IMR-90 (cell line): Measurements from ENCODE around the gene CCDC198. TPM values are rescaled to one million over a fixed set of nuclear protein-coding genes. Genes with fewer than 3 reads are reported as not detected.

Experiments used
- ATAC-seq: fragments of 200-7000 bp; cut with Tn5 transposase; 2 replicates; pipeline ENCODE4 v1.9.1; 2020; ENCODE audit warnings: low read depth, mild to moderate bottlenecking, moderate library complexity
- BruUV-seq: library from RNA; stranded (reverse); fragments of 400-500 nt; replicated peaks from 2 replicates; lab custom pipeline; 2021; lab: Mats Ljungman, UMichigan
- CTCF ChIA-PET: fragments of 300-600 bp; formaldehyde crosslinking; extraction: SDS; loops from one replicate; lab custom pipeline; 2021; ENCODE audit warnings: antibody characterized with exemption; lab: Yijun Ruan, JAX
- POLR2A ChIA-PET: fragments of 300-600 bp; sonication (Branson Sonifier 250); formaldehyde crosslinking; loops from one replicate; lab custom pipeline; 2022; ENCODE audit warnings: antibody characterized with exemption; ENCODE audit not compliant: unreplicated experiment; lab: Charles Lee
- DNase-seq: peaks from one replicate; pipeline ENCODE4 v3.0.0; 2013
- H2AFZ ChIP-seq: replicated peaks from 2 replicates; pipeline ENCODE3; 2013; ENCODE audit warnings: low read length, mild to moderate bottlenecking; ENCODE audit not compliant: poor library complexity
- H2AK5ac ChIP-seq: 2 replicates; pipeline ENCODE4 v1.6.1; 2013; ENCODE audit warnings: low read depth, low read length, inconsistent platforms
- H2AK9ac ChIP-seq: replicated peaks from 2 replicates; pipeline ENCODE3; 2013; ENCODE audit warnings: mild to moderate bottlenecking, low read depth, low read length, moderate library complexity; ENCODE audit not compliant: poor library complexity
- H2BK120ac ChIP-seq: 2 replicates; pipeline ENCODE4 v1.6.1; 2013; ENCODE audit warnings: low read depth, low read length, inconsistent platforms
- H2BK15ac ChIP-seq: 3 replicates; pipeline ENCODE4 v1.6.1; 2013; ENCODE audit warnings: low read depth, low read length, inconsistent platforms
- H2BK20ac ChIP-seq: 2 replicates; pipeline ENCODE4 v1.6.1; 2013; ENCODE audit warnings: low read depth, mild to moderate bottlenecking, inconsistent platforms, low read length, moderate library complexity
- H2BK5ac ChIP-seq: 2 replicates; pipeline ENCODE4 v1.6.1; 2013; ENCODE audit warnings: mild to moderate bottlenecking, low read depth, low read length, inconsistent platforms; ENCODE audit not compliant: poor library complexity, severe bottlenecking
- H3K14ac ChIP-seq: replicated peaks from 2 replicates; pipeline ENCODE4 v1.6.1; 2013; ENCODE audit warnings: low read depth, low read length, inconsistent platforms
- H3K18ac ChIP-seq: 2 replicates; pipeline ENCODE4 v1.6.1; 2013; ENCODE audit warnings: low read depth, low read length, control low read depth
- H3K23ac ChIP-seq: 2 replicates; pipeline ENCODE4 v1.6.1; 2013; ENCODE audit warnings: low read depth, low read length, inconsistent platforms
- H3K27ac ChIP-seq: 2 replicates; pipeline ENCODE4 v1.5.1; 2013; ENCODE audit warnings: mild to moderate bottlenecking, control low read depth, low read length; ENCODE audit not compliant: insufficient read depth
- H3K27me3 ChIP-seq: 2 replicates; pipeline ENCODE4 v1.6.1; 2013; ENCODE audit warnings: low read length; ENCODE audit not compliant: control insufficient read depth, insufficient read depth
- H3K36me3 ChIP-seq: 2 replicates; pipeline ENCODE4 v1.6.1; 2013; ENCODE audit warnings: low read length, mixed read lengths; ENCODE audit not compliant: control insufficient read depth, insufficient read depth
- H3K4ac ChIP-seq: 2 replicates; pipeline ENCODE4 v1.6.1; 2013; ENCODE audit warnings: low read depth, low read length, inconsistent platforms
- H3K4me1 ChIP-seq: 2 replicates; pipeline ENCODE4 v1.6.1; 2013; ENCODE audit warnings: low read length, mixed read lengths; ENCODE audit not compliant: control insufficient read depth, insufficient read depth
- H3K4me2 ChIP-seq: 2 replicates; pipeline ENCODE4 v1.6.1; 2013; ENCODE audit warnings: low read depth, mild to moderate bottlenecking, control low read depth, low read length, moderate library complexity
- H3K4me3 ChIP-seq: 2 replicates; pipeline ENCODE4 v1.5.1; 2013; ENCODE audit warnings: low read depth, mild to moderate bottlenecking, control low read depth, low read length, moderate library complexity; ENCODE audit not compliant: insufficient read depth
- H3K56ac ChIP-seq: 2 replicates; pipeline ENCODE4 v1.6.1; 2013; ENCODE audit warnings: low read length, inconsistent platforms; ENCODE audit not compliant: insufficient read depth; ENCODE audit errors: extremely low read depth
- H3K79me1 ChIP-seq, 2 experiments: 2 replicates each; pipeline ENCODE4 v1.6.1; 2013; ENCODE audit warnings: low read length in 2 of 2, inconsistent platforms in 1 of 2, low read depth in 1 of 2
- H3K9ac ChIP-seq: 2 replicates; pipeline ENCODE4 v1.6.1; 2013; ENCODE audit warnings: low read depth, low read length, control low read depth
- H3K9me1 ChIP-seq: 2 replicates; pipeline ENCODE4 v1.6.1; 2013; ENCODE audit warnings: low read length, inconsistent platforms; ENCODE audit not compliant: insufficient read depth
- H3K9me3 ChIP-seq: 2 replicates; pipeline ENCODE4 v1.6.1; 2013; ENCODE audit warnings: low read length; ENCODE audit not compliant: control insufficient read depth, insufficient read depth
- H4K20me1 ChIP-seq: 2 replicates; pipeline ENCODE4 v1.6.1; 2013; ENCODE audit warnings: low read length, inconsistent platforms; ENCODE audit not compliant: insufficient read depth
- H4K5ac ChIP-seq: 2 replicates; pipeline ENCODE4 v1.6.1; 2013; ENCODE audit warnings: mild to moderate bottlenecking, low read depth, low read length, control low read depth
- H4K8ac ChIP-seq, 2 experiments: 2 replicates each; pipeline ENCODE4 v1.6.1; 2013; ENCODE audit warnings: low read depth in 2 of 2, low read length in 2 of 2, control low read depth in 1 of 2, inconsistent platforms in 1 of 2
- H4K91ac ChIP-seq: 2 replicates; pipeline ENCODE4 v1.6.1; 2013; ENCODE audit warnings: low read depth, low read length, inconsistent platforms; ENCODE audit not compliant: insufficient read depth
- BHLHE40 ChIP-seq: fragments of 150-350 bp; IDR thresholded peaks from 2 replicates; pipeline ENCODE4 v1.6.1; 2016; ENCODE audit warnings: mild to moderate bottlenecking, low read depth, low read length
- FOS ChIP-seq: fragments of 150-350 bp; IDR thresholded peaks from 2 replicates; pipeline ENCODE4 v1.6.1; 2016; ENCODE audit warnings: low read depth, low read length
- MAFK ChIP-seq: IDR thresholded peaks from 2 replicates; pipeline ENCODE4 v1.6.1; 2012; ENCODE audit warnings: low read depth, low read length, improper control_type of control experiment
- MAZ ChIP-seq: IDR thresholded peaks from 2 replicates; pipeline ENCODE4 v1.6.1; 2012; ENCODE audit warnings: low read depth, mild to moderate bottlenecking, low read length, improper control_type of control experiment, moderate library complexity, borderline replicate concordance
- MXI1 ChIP-seq: IDR thresholded peaks from 2 replicates; pipeline ENCODE4 v1.6.1; 2012; ENCODE audit warnings: low read depth, mild to moderate bottlenecking, low read length, moderate library complexity, borderline replicate concordance
- NFE2L2 ChIP-seq: fragments of 150-350 bp; IDR thresholded peaks from 2 replicates; pipeline ENCODE4 v1.6.1; 2016; ENCODE audit warnings: low read depth, mild to moderate bottlenecking, low read length
- RAD21 ChIP-seq: IDR thresholded peaks from 2 replicates; pipeline ENCODE4 v1.6.1; 2012; ENCODE audit warnings: low read length, improper control_type of control experiment
- RCOR1 ChIP-seq: IDR thresholded peaks from 2 replicates; pipeline ENCODE4 v1.6.1; 2012; ENCODE audit warnings: mild to moderate bottlenecking, low read length, improper control_type of control experiment; ENCODE audit not compliant: insufficient replicate concordance
- RFX5 ChIP-seq: IDR thresholded peaks from 2 replicates; pipeline ENCODE4 v1.8.0; 2012; ENCODE audit warnings: low read depth, mild to moderate bottlenecking, low read length, moderate library complexity
- SMC3 ChIP-seq: fragments of 150-350 bp; IDR thresholded peaks from 2 replicates; pipeline ENCODE4 v1.6.1; 2016; ENCODE audit warnings: low read depth, mild to moderate bottlenecking, antibody characterized with exemption, low read length, moderate library complexity
- dilution Hi-C: fragments of 300-500 bp; cut with HindIII; formaldehyde crosslinking; loops from one replicate; pipeline ENCODE4 v1.14.3; 2018; ENCODE audit warnings: low sequenced_read_pairs; ENCODE audit not compliant: unreplicated experiment
- in situ Hi-C: fragments of 300-500 bp; cut with MboI; formaldehyde crosslinking; loops from 3 replicates; pipeline ENCODE4 v1.14.3; 2019; ENCODE audit warnings: low sequenced_read_pairs, inconsistent platforms, mixed read lengths
- intact Hi-C: fragments of 100-400 bp; cut with micrococcal nuclease; formaldehyde crosslinking; loops from 2 replicates; pipeline ENCODE4 v1.10.0; 2022
- polyA plus RNA-seq, 3 experiments: library from polyadenylated mRNA; depleted of rRNA; stranded (reverse); fragments of >200 nt; gene quantifications; 2 replicates each; pipeline ENCODE4 v1.2.3, GENCODE V29; 2012; ENCODE audit warnings: low replicate concordance in 1 of 3
- total RNA-seq: library from RNA; depleted of rRNA; stranded (reverse); fragments of >200 nt; gene quantifications from 2 replicates; pipeline ENCODE4 v1.2.3, GENCODE V29; 2012
- TF ChIP-seq, protein P1 (sequence below): fragments of 150-350 bp; IDR thresholded peaks from 2 replicates; pipeline ENCODE4 v1.6.1; 2016; ENCODE audit warnings: low read depth, mild to moderate bottlenecking, low read length, moderate library complexity, borderline replicate concordance
- TF ChIP-seq, protein P2 (sequence below): fragments of 150-350 bp; IDR thresholded peaks from 2 replicates; pipeline ENCODE4 v1.6.1; 2017; ENCODE audit warnings: mild to moderate bottlenecking, antibody characterized with exemption, low read length, low read depth
- TF ChIP-seq, protein P3 (sequence below): conservative IDR thresholded peaks from 2 replicates; pipeline ENCODE4 v1.5.1; 2012; ENCODE audit warnings: mild to moderate bottlenecking, low read depth, low read length, improper control_type of control experiment

Gene CCDC198
- total and polyA plus RNA-seq, 2 of the 4 experiments (the other 2 are of a cell fraction) = not detected

DNA sequence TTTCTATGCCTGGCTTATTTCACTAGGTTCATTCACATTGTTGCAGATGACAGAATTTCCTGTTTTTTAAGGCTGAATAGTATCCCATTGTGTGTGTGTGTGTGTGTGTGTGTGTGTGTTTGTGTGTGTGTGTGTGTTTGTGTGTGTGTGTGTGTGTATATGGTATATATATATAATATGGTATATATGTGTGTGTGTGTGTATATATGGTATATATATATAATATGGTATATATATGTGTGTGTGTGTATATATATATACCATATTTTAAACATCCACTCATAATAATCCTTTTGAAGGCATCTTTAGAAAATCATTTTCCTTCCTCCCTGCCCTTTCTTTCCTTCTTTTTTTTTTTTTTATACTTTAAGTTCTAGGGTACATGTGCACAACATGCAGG is 5.0 kb upstream of the CCDC198 start:
- no peak overlapping the region for H3K4ac ChIP-seq
- H3K4me2 ChIP-seq = no peak overlapping the region
- H2BK5ac ChIP-seq = no peak overlapping the region
- no peaks in the 10 kb centered on the region for H3K79me1 ChIP-seq
- DNase-seq (no peak), ATAC-seq (no peak)
- H3K4me3 ChIP-seq = no peak overlapping the region
- H3K9ac ChIP-seq = no peak overlapping the region
- H3K27ac ChIP-seq = no peak overlapping the region
- H2BK20ac ChIP-seq = no peak overlapping the region
- no peaks in the 10 kb centered on the region for H3K36me3 ChIP-seq
- no peak overlapping the region for H2BK15ac ChIP-seq
- no peaks in the 10 kb centered on the region for H4K20me1 ChIP-seq
- H2AK9ac ChIP-seq = no peak overlapping the region
- no peak for TF ChIP-seq RCOR1
- no peak for TF ChIP-seq NFE2L2
- TF ChIP-seq BHLHE40 = no peak
- no peak for TF ChIP-seq MXI1
- TF ChIP-seq FOS = no peak
- TF ChIP-seq, protein P1, sequence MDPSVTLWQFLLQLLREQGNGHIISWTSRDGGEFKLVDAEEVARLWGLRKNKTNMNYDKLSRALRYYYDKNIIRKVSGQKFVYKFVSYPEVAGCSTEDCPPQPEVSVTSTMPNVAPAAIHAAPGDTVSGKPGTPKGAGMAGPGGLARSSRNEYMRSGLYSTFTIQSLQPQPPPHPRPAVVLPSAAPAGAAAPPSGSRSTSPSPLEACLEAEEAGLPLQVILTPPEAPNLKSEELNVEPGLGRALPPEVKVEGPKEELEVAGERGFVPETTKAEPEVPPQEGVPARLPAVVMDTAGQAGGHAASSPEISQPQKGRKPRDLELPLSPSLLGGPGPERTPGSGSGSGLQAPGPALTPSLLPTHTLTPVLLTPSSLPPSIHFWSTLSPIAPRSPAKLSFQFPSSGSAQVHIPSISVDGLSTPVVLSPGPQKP = no peak
- TF ChIP-seq MAFK = no peak
- TF ChIP-seq, protein P2, sequence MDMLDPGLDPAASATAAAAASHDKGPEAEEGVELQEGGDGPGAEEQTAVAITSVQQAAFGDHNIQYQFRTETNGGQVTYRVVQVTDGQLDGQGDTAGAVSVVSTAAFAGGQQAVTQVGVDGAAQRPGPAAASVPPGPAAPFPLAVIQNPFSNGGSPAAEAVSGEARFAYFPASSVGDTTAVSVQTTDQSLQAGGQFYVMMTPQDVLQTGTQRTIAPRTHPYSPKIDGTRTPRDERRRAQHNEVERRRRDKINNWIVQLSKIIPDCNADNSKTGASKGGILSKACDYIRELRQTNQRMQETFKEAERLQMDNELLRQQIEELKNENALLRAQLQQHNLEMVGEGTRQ = no peak
- TF ChIP-seq, protein P3, sequence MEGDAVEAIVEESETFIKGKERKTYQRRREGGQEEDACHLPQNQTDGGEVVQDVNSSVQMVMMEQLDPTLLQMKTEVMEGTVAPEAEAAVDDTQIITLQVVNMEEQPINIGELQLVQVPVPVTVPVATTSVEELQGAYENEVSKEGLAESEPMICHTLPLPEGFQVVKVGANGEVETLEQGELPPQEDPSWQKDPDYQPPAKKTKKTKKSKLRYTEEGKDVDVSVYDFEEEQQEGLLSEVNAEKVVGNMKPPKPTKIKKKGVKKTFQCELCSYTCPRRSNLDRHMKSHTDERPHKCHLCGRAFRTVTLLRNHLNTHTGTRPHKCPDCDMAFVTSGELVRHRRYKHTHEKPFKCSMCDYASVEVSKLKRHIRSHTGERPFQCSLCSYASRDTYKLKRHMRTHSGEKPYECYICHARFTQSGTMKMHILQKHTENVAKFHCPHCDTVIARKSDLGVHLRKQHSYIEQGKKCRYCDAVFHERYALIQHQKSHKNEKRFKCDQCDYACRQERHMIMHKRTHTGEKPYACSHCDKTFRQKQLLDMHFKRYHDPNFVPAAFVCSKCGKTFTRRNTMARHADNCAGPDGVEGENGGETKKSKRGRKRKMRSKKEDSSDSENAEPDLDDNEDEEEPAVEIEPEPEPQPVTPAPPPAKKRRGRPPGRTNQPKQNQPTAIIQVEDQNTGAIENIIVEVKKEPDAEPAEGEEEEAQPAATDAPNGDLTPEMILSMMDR = no peak
- no peak for TF ChIP-seq RAD21
- no peak for TF ChIP-seq RFX5
- TF ChIP-seq MAZ = no peak
- TF ChIP-seq SMC3 = no peak
- intact Hi-C loops (no loop called here), in situ Hi-C loops (no loop called here), dilution Hi-C loops (no loop called here)
- H4K8ac ChIP-seq = no peak overlapping the region
- H3K23ac ChIP-seq = no peak overlapping the region
- no peak overlapping the region for H3K18ac ChIP-seq
- H4K91ac ChIP-seq = no peak overlapping the region
- no peaks in the 10 kb centered on the region for H3K9me3 ChIP-seq
- H2BK120ac ChIP-seq = no peak overlapping the region
- no peak overlapping the region for H3K56ac ChIP-seq
- H3K14ac ChIP-seq = no peak overlapping the region
- H3K27me3 ChIP-seq = no peaks in the 10 kb centered on the region
- no TSS peak for BruUV-seq
- H2AK5ac ChIP-seq = no peak overlapping the region
- no peaks in the 10 kb centered on the region for H3K9me1 ChIP-seq
- H4K5ac ChIP-seq = no peak overlapping the region
- H3K4me1 ChIP-seq = no peaks in the 10 kb centered on the region
- ChIA-PET CTCF (no interaction called here), POLR2A (no interaction called here)
- H2AFZ ChIP-seq = no peak overlapping the region
